ENCODE data around the gene RBP5.

RBP5 gene

DNA sequence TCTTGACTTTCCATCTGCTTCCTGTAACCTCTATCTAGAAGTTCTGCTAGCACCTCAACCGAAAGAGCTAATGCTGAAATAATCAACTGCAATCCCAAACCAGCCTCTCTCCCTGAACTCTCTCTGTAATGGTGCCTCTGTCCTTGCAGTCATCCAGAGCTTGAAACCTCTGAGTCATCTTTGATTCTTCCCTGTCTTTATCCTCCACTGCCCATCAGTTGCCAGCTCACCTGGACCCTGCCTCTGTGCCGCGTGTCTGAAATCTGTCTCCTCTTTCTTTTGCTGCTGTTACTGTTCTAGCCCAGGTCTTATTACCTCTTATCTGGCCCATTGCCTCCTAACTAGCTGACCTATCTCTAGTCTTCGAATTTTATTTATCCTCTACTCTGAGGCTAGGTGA is 17.0 kb upstream of the RBP5 start:
- no peak for DNase-seq (ENCODE audit: low spot score)

DNA sequence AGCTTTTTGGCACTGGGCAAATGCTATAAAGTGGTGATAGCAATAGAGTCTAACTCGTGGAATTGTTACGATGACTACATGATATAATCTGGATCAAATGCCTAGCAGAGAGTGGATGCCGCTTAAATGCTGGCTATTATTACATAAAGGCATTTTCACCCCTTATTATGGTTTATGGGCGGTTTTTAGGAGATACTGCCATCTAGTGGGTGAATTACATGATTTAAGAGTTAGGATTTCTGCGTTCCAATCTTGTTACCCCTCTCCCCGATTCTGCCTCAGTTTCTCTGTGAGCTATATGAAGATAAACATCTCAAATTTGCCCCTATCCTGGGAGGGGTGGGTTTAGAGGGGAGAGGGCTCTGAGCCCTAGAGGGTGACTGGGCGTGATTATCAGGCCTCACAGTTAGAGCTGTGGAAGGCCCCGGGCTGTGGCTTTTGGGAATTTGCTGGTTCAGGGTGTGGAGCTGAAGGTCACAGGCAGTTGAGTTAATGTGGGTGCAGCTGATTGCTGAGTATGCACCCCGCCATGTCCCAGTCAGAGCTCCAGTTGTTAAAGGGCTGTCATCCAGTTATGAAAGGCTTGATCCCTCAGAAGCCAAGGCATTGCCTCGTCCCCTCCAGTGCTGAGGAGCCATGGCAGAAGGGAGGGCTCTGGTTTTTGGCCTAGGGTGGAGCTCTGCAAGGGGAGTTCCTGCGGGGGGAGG is 15.9 kb upstream of the RBP5 start:
- DNase-seq (ENCODE audit: low spot score): peak; percentile 62

DNA sequence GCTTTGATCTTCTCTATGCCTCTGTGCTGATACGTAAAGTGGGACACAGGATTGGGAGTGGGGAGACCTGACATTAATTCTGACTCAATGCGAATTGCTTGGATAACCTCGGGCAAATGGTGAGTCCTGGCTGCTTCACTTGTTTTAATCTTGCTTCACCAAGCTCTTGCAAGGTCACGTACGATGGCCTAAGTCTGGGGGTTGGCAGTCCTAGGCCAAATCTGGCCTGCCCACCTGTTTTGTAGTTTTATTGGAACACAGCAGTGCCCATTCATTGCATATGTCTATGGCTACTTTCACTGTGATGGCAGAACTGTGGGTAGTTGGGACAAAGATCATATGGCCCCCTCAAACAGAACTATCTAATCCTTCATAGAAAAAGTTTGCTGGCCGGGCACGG is 14.9 kb upstream of the RBP5 start:
- DNase-seq (ENCODE audit: low spot score): no peak

DNA sequence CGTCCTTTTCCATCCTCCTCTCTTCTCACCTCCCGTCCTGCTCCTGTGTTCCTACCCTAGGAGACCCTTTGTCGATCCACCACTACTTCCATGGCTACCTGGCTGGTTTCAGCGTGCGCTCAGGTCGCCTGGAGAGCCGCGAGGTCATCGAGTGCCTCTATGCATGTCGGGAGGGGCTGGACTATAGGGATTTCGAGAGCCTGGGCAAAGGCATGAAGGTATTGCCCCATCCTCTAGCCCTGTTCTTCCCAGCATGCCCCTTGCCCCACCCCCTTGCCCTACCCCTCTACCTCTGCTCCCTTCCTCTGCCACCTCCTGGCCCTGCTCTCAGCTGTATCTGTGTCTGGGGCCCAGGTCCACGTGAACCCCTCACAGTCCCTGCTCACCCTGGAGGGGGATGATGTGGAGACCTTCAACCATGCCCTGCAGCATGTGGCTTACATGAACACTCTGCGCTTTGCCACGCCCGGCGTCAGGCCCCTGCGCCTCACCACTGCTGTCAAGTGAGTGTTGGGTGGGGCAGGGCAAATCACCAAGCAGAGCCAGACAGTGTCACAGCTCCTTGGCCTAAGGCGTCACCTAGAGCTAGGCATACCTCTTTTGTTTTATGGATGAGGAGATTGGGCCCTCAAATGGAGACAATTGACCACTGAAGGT is 14.2 kb upstream of the RBP5 start:
- DNase-seq (ENCODE audit: low spot score): no peak

DNA sequence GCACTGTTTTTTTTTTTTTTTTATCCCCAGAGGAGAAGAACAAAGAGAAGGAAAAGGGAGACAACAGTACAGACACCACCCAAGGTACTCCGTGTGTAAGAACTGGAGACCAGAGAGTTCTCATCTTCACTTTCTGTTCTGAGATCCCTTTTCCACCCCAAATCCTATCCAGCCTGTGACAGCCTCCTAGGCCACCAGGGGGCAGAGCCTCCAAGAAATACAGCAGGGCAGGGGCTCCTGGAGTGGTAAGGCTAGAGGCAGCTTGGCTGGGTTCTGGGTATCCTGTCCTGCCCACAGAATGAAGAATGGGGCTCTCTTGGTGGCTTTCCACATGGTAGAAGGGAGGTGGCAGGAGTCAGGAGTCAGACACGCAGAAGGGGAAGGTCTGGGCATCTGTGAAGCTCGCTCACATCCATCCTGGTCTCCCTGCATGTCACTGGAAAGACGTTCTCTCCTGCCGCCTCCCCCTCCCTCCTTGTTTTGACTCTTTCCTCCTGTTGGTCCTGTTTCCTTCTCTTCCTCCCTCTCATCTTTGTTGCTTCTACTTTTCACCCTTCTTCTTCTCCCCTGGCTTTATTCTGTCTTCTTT is 13.5 kb upstream of the RBP5 start:
- peak; percentile 76 for DNase-seq (ENCODE audit: low spot score)

DNA sequence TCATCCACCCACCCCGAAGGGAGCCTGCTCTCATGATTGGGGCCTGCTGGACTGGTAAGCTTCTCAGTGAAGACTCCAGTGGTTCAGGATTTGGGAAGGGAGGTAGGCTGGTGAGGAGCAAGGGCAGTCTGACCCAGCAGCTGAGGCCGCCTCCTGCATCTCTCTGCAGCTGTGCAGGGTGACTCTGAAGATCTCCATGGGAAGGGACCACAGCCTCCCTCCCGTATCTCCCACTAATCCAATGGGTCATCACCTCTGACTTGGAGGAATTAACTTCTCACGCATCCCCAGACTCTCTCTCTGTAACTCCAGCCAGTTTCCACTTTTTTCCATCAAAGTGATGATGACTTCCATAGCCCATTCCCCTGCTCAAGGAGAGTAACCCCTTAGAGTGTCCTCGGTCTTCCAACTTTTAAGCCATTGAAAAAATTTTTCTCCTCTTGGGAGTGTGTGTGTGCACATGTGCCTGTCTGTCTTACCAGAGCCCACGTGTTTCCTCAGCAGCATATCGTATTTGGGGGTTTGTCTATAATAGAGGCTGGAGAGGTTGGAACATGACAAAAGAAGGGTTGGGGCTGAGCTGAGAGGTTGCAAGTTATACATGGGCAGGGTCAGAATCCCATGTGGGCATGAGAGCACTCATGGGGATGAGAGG is 12.8 kb upstream of the RBP5 start:
- DNase-seq (ENCODE audit: low spot score): no peak

DNA sequence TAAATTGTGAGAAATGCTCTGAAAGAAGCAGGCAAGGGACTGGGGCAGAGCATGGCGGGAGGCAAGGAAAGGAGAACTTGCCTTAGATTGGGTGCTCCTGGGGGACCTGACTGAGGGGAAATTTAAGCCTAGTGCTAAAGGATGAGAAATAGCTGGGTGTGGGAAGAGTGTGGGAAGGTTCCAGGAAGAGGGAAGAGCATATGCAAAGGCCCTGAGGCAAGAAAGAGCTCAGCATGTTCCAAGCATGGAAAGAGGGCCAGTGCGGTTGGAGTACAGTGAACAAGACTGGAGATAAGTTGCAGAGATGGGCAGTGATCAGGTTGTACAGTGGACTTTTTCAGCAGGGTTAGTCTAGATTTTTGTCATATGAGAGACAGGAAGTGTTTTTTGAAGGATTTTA is 10.5 kb upstream of the RBP5 start:
- DNase-seq (ENCODE audit: low spot score): no peak

DNA sequence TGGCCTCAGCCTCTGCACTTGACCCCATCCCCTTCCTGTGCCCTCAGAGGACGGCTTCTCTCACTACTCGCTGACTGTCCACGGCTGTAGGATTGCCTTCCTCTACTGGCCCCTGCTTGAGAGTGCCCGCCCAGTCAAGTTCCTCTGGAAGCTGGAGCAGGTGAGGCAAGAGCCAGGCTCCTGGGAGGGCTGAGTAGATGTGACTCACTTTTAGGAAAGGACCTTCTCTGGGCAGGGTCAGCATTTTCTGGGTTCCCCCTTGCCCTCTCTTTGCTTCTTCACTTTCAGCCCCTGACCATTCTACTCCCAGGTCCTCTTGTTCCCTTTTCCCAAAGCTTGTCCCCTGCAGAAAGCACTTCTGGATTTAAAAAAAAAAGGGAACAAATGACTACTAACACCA is 9.2 kb upstream of the RBP5 start:
- DNase-seq (ENCODE audit: low spot score): no peak

DNA sequence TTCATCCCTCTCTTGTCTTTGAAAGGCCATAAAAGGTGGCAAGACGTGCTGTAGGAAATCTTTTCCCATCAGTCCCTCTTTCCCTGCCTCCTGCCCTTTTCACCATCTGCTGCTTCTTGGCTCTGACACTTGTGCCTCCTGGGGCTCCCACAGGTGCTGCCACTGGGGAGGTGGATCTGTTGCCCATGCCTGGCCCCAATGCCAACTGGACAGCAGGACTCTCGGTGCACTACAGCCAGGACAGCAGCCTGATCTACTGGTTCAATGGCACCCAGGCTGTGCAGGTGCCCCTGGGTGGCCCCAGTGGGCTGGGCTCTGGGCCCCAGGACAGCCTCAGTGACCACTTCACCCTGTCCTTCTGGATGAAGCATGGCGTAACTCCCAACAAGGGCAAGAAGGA is 8.0 kb upstream of the RBP5 start:
- DNase-seq (ENCODE audit: low spot score): no peak

DNA sequence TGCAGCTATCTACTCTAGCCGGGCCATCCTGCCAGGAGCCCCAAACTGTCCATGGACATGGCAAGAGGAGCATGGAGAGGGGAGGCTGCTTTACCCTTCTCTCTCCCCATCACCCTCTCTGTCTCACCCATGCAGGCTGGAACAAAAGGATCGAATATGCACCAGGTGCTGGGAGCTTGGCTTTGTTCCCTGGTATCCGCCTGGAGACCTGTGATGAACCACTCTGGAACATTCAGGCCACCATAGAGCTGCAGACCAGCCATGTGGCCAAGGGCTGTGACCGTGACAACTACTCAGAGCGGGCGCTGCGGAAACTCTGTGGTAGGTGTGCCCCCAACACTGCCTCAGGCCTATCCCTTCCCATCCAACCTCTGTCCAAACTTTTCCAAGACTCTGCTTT is 7.4 kb upstream of the RBP5 start:
- DNase-seq (ENCODE audit: low spot score): no peak

DNA sequence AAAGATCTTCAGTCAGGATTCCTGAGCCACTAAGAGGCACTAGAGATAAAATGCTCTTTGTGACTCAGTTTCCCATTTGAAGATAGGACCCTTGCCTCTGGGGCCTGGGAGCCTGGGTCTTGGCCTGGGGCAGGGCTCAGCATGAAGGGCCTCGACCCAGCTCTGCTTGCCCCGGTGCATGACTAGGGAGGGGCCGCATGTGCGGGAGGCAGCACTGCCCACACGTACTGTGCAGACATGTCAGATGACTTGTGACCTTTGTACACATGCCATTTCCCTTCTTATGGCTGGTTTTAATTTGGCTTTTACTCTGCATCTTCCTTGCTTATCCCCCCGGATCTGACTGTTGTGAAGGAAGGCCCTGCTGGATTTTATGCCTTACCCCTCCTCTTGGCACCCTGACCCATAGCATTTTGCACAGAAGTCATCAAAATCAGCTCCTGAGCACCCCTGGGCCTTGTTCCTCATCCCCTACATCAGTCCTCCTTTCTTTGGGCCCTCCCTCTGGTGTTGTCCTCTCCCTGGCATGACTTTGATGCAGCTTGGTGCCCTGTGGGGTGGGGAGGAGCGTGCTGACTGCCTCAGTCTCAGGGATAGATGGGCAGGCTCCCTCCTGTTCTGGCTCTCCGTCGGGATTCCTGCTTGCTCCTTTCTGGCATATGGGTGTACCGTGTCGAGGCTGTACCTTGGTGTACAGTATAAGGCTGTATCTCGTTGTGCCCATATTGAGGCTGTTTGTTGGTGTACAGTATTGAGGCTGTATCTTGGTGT is 5.9 kb upstream of the RBP5 start:
- DNase-seq (ENCODE audit: low spot score): no peak

DNA sequence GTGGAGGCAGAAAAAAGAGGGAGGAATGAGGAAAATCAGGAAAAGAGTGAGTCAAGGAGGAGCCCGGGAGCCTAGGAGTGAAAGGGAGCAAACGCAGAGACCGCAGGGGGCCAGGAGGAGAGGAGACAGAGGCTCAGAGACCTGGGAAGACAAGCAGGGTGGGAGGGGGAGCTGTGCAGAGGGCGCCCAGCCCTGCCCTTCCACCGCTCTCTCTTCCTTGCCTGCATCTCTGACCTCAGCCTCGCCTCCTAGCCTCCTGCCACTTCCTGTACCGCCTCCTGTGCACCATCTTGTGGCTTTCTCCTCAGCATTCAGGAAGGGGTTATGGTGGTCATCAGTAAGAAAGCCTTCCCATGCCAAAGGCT is 2.8 kb upstream of the RBP5 start:
- DNase-seq (ENCODE audit: low spot score): no peak

DNA sequence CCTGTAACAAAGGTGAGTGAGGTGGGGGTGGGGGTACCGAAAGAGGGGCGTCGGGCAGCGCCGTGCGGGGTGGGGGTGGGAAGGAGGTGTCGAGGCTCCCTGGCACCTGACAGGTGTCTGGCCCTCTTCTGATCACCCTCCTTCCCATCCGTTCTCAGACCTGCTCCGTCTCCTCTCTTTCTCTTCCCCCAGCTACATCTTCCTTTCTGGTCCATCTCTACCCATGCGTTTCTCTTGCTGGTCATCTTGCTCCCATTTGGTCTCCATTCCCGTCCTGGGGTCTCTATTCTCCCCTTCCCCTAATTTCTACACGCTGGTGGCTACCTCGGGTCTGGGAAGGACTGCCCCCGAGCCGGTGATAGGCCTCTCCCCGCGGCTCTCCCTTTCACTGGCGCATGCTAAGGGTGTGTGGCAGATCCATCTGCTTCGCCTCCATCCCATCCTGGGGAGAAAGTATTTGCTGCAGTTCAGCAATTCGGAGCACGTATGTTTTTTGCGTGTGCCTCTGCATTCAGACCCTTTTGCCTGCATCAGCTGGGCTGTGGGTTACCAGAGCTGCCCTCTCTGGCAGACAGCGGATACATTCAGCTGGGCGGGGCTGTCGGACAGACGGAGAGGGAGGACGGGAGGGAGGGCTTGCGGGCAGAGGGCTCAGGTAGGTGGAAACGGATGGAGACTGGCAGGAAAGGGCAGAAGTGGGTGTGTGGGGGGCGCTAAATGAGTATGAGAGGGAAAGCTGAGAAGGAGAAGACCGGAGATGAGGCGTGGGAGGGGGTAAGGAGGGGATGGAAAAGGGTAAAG is 2.2 kb upstream of the RBP5 start:
- DNase-seq (ENCODE audit: low spot score): peak; percentile 70

DNA sequence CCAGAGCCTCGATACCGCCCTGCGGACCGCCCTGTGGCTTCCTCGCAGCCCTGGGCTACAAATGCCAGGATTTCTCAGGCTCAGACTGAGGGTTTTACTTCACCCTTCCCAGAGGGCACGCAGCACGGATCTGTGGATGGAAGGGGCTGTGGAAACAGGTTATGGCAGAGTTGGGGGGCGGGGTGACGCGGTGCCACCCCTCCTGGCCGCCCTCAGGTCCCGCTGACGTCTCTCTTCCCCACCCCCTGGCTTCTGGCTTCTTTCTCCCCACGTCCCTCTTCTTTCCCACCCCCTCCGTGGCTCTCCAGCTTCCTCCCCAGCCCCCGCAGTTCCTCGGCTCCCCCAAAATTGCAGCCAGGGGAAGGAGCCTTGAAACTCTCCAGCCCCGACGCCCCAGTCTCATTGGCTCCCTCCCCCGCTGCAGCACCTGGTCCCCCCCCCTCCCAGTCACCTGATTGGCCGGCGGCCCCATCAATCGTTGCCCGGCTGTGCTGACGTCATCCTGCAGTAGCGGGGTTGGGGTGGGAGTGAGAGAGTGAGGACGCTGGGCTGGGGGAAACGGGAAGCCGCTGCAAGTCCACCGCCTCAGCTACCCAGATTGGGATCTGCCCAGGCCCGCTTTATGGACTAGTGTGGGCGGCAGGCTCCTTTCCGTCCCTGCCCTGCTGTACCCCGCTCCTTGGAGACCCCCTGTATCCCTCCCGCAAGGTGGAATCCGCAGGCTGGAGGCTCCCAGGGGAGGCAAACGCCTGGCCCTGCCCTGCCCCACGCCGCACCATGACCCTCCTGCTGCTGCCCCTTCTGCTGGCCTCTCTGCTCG is 1.4 kb upstream of the RBP5 start, which contains the start of gene CLSTN3:
Gene CLSTN3, plus strand, starts transcription at position 500 of the 820 bp plus-strand sequence. Its CDS starts 278 bp downstream, at position 778.
- peak; percentile 95 for DNase-seq (ENCODE audit: low spot score)

DNA sequence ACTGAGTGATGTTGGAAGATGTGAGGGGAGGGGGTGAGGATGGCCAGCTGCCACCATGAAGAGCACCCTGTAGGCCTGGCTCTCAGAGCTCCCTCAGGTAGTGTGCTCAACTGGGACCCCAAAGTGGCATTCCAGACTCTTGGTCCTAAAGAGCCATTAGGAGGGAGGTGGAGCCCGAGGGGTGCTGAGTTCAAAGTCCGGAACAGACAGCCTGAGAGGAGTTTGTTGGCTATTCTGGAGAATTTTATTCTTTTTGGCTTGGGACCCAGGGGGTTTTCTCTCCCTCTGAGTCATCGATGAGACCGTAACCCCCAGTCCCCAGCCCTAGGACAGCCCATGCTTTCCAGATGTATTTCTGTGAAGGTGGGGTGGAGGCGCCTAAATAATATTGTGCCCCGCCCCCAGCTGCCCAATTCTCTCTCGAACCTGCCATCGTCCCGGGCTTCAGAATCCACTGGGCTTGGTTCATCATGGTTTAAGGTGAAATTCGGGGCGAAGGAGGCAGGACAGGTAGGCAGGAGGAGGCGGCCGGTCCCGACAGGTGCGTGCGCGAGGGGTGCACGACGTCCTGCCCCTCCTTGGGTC is 690 bp upstream of the RBP5 start:
- DNase-seq (ENCODE audit: low spot score): peak; percentile 33

DNA sequence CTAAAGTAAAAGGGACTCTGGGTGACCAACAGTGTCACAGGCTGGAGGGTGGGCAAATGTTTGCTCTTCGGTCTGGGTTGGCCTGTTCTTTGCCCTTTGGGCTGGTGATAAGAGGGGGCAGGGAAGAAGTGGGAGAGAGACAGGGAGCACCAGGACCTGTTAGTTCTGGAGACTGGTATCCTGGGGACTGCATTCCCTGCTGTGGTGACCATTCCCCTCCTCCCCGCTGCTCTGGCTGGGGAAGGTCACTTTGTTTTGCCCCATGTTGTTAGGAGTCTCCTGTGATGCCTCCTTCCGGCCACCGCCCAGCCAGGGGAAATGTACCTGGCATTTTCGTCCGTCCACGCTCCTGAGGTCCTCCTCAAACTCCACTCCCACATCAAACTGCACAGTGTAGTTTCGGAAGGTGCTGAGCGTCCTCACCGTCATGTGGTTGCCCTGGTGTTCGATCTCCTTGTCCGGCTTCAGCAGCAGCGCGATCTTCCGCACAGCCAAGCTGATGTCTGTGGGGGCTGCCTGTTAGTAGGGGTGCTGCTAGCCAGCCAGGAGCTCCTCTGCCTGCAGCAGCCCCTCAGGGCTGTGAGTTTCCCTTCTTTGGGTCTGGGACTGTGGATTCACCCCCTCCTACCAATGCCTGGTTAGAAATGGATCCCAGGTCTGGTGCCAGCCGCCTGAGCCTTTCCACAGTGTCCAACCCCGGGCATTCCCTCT is 618 bp downstream of the RBP5 start:
- no peak for DNase-seq (ENCODE audit: low spot score)

DNA sequence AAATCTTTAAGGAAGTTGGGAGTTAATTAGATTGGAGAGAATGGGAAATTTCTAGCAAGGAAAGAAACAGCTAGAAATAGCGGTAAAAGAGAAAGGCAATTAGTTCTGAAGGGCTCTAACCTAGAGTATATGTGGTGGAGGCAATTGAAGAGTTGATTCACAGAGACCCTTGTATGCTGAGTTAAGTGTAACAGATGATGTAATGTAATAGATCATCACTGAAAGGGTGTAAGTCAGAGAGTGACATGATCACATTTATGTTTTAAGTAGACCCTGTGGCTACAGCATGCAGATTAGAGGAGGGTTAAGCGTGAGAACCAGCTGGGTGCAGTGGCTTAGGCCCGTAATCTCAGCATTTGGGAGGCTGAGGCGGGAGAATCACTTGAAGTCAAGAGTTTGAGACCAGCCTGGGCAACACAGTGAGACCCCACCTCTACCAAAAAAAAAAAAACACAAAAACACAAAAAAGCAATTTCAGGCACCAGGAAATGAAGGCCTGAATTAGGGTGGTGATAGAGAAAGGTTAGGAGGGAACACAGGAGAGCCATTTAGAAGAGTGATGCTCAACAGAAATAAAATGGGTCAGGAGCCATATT is 3.0 kb downstream of the RBP5 start:
- no peak for DNase-seq (ENCODE audit: low spot score)

DNA sequence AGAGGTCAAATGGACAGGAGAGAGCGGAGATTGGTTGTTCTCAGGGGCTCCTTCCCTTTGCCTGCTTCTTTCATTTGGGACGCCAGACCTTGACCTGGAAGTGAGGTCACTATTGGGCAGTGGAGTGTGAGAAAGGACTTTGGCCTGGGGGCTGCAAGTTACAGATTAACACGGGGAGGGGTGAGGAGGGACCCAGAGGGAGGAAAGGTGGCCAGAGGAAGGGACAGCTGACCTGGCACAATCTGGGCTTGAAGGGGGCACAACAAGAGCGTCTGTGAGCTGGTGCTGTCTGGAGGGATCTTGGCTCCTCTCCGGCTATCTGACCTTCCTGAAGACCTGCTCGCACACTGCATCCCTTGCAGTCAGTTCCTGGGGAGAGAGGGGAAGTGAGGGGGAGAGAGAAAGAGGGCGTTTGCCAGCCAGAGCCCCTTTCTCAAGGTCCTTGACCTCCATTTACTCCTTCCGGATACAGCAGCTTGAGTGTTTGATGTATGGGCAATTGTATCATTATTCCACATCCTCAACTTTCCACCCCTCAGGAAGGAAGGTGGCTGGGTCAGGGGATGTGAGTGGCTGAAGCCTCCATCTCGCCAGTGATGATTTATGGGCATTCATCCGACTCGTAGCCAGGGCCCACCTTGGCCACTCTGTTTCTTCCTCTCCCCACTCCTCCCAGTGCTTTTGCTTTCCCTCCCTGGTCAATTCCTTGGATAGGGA is 4.7 kb downstream of the RBP5 start:
- no peak for DNase-seq (ENCODE audit: low spot score)

All from AG20443 (cell line).